ENCODE measurements around the gene GPN3.

- TF ChIP-seq CTCF (IDR thresholded peaks at IDR 0.05 in 8 of 11, conservative IDR thresholded peaks at IDR 0.05 in 3 of 11) (no peak), POLR2A (IDR thresholded peaks at IDR 0.05) (no peak), POLR2AphosphoS5 (IDR thresholded peaks at IDR 0.05) (no peak)
Observed at GRCh38 chr12:110431957-110432587, 36.0 kb downstream of the GPN3 start.

Measured in spleen (tissue), 7 donors.